ENCODE data around the gene CACNA1G.

DNA sequence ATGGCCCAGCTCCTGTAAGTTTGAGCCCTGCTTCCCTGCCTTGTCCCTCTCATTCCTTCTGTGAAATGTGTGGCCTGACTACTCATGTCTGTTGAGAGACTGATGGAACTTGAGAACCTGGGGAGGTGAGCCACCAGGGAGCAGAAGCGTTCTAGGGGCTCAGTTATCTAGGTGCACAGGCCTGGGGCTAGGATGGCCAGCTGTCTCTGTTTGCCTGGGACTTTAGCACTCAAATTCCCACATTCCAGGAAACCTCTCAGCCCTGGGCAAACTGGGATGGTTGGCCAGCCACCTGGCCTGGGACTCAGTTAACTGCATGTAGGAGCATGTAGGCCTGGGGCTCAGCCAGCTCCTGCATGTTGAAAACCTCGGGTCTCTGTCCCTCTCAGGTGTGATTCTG is 37.3 kb upstream of the CACNA1G start:
- TF ChIP-seq, protein P1, sequence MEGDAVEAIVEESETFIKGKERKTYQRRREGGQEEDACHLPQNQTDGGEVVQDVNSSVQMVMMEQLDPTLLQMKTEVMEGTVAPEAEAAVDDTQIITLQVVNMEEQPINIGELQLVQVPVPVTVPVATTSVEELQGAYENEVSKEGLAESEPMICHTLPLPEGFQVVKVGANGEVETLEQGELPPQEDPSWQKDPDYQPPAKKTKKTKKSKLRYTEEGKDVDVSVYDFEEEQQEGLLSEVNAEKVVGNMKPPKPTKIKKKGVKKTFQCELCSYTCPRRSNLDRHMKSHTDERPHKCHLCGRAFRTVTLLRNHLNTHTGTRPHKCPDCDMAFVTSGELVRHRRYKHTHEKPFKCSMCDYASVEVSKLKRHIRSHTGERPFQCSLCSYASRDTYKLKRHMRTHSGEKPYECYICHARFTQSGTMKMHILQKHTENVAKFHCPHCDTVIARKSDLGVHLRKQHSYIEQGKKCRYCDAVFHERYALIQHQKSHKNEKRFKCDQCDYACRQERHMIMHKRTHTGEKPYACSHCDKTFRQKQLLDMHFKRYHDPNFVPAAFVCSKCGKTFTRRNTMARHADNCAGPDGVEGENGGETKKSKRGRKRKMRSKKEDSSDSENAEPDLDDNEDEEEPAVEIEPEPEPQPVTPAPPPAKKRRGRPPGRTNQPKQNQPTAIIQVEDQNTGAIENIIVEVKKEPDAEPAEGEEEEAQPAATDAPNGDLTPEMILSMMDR (IDR thresholded peaks at IDR 0.05), result no peak
- TF ChIP-seq POLR2A (IDR thresholded peaks at IDR 0.05) (no peak), POLR2AphosphoS5 (IDR thresholded peaks at IDR 0.05) (no peak), EP300 (IDR thresholded peaks at IDR 0.05) (no peak)

Measured in gastroesophageal sphincter (tissue), 3 donors.